Hematopoietic multipotent progenitor cell treated with erythropoietin and hydrocortisone succinate and interleukin-3 and kit ligand, for 4 days (in vitro differentiated cells): ENCODE results near the gene SWAP70.

Experiments used
- DNase-seq: peaks from one replicate; pipeline ENCODE4 v3.0.0-alpha.2; 2015

SWAP70 gene

GRCh38 chr11:9651899-9652748, 11.8 kb upstream of the SWAP70 start:
- DNase-seq = peak; percentile 94

GRCh38 chr11:9653871-9654270, 10.0 kb upstream of the SWAP70 start:
- DNase-seq = no peak

DNA sequence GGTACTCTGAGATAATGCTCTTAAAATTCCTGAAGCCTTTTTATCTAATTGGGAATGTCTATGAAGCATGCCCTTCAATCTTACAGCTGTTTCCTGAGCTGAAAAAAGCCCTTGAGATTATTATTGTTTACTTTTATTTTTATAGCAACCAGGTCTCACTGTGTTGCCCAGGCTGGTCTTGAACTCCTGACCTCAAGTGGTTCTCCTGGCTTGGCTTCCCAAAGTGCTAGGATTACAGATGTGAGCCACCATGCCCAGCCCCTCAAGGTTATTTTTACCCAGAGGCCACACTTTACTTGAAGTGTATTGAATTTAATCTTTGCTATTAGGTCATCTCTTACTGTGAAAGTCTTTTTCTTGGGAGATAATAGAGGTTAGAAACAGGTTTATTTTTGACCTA, 7.0 kb upstream of the SWAP70 start:
- DNase-seq = no peak

DNA sequence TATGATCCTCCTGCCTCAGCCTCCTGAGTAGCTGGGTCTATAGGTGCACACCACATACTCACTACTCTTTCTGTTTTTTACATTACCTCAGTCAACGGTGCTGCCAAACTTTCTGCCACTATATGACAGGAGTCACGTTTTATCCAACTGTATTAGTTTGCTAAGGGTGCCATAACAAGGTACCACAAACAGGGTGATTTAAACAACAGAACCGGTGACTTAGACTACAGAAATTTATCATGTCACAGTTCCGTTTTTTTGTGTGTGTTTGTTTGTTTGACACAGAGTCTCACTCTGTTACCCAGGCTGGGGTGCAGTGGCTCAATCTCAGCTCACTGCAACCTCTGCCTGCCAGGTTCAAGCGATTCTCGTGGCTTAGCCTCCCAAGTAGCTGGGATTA, 6.3 kb upstream of the SWAP70 start:
- DNase-seq = no peak

DNA sequence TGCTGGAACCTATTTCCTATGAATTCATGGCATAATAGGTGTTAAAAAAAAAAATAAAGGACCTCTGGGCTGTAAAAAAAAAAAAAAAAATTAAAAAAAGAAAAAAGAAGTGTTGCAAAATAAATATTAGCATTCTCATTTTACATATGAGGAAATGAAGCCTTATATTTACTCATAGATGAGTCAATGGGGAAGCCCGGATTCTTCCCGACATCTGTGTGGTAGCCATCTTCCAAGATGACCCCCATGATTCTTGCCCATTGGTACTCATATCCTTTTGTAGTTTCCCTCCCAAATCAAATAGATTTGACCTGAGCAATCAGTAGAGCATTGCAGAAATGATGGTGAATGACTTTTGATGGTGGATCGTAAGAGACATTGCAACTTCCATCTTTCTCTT, 3.0 kb upstream of the SWAP70 start:
- no peak for DNase-seq

- DNase-seq = peak; percentile 89
Measured at GRCh38 chr11:9662273-9662672, 1.6 kb upstream of the SWAP70 start.

DNA sequence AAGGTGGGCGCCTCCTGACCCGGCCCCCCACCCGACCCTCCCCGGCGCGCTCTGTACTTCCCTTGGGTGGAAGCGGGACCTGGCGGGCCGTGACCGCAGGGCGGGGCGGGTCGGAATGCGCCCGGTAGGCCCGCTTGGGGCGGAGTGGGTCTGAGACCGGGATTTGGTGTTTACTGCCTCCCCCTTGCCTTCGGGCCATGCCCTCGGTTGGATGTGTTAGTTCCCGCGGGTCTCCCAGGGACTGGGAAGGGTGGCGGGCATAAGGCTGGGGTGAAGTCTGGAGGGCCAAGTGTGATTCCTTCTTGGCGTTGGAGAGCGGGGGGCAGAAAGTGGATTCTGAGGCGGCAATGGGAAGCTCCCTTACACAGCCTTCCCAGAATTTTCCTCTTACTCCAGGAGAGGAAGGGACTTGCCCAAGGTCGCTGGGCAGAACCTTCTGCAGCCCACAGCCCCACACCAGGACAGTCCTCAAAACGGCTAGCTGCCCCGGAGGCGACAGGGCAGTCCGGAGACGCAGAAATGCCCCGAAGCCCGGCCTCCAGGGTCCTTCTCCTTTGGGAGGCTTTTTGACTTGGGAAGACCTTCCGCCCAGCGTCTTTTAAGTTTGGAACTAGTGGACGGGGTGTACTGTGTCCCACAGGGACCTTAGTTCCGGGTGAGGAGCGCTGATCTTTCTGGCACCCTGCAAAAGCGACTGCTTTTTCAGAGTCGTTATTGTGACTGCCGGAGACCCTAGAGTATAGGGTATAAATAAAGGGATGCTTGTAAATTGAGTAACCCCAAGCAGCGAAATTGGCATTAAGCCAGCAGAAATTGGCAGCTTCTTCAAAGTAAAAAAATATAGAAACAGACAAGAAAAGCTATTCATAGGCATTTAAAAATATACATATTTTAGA, 647 bp downstream of the SWAP70 start:
- peak; percentile 73 for DNase-seq

DNA sequence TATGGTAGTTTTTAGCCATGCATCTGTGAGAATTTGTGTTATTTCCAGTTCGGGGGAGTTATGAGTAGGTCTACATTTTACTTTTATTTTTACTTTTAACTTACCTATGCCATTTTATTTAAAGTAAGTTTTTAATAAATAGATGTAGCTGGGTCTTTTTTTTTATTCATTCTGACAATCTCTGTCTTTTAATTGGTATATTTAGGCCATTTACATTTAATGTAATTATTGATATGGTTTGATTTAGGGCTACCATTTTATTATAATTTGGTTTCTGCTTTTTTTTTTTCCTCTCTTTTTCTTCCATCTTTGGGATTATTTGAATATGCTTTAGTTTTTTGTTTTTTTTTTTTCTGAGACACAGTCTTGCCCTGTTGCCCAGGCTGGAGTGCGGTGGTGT, 1.9 kb downstream of the SWAP70 start:
- DNase-seq = no peak

GRCh38 chr11:9669954-9670353, 6.1 kb downstream of the SWAP70 start:
- DNase-seq = no peak

DNA sequence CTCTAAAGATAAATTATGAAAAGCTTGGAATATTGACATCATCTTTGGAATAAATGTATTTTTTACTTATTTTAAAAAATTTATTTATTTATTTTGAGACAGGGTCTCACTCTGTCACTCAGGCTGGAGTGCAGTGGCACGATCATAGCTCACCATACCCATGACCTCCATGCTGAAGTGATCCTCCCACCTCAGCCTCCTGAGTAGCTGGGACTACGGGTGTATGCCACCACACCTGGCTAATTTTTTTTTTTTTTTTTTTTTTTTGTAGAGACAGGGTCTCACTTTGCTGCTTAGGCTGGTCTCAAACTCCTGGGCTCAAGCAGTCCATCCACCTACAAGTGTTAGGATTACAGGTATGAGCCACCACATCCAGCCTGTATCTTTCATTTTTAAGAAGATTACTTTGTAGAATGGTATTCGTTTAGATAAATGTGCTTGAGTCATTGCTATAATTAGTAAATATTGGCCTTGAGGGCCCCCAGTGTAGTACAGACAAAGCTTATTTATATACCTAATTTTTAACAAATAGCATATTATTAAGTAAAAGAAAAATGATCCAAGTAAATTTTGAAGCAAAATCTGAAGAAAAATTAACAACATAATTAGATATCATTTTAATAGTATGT, 8.5 kb downstream of the SWAP70 start:
- no peak for DNase-seq

DNA sequence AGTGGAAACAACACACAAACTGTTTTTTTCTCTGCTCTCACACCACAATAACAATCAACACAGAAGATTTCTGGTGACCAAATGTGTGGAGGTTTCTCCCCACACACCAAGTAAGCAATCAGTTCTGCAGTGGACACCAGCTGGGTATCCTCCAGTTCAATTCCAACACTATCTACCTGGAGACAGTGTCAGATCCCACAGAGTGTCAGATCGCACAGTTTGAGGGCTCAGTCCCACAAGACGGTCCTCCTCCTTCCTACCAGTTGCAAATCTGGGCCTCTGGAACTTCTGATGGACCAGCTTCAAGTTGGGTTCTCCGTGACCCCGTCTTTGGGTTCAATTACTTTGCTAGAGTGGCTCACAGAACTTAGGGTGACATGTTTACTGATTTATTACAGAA, 9.0 kb downstream of the SWAP70 start:
- no peak for DNase-seq

- no peak for DNase-seq
Measured at GRCh38 chr11:9675691-9676090, 11.8 kb downstream of the SWAP70 start.

DNA sequence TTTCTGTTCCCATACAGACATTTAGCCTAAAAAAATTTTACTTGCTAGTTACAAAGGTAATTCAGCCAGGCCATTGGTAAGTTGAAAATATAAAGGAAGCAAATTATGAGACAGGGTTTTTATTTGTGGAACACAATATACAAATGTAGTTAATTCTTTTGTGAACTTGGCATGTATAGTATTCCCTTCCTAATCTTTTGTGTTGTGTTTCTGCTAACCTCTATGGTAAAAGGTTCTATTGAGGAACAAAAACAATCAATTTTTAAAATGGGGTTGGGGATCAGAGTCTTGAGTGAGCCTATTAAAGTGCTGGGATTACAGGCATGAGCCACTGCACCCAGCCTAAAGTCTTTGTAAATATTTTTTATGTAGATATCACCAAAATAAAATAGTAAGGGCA, 14.1 kb downstream of the SWAP70 start:
- no peak for DNase-seq

DNA sequence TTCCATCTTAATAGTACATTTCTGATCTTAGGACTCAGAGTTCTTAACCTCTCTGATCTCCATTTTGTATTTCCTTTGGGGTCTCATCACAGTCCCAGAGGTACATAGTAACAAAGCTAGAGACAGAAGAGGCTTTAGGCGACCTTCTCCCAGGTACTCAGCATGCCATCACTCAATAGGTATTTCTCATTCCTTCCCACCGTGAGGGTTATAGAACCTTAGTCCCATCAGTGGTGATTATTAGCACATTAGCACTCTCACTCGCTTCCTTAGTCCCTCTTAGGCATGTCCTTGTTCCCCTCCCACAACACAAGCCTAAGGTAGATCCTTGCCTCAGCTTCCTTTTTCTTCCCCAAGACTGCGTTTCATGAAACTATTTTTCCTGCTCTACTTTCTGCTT, 14.7 kb downstream of the SWAP70 start:
- no peak for DNase-seq

- DNase-seq = no peak
Measured at GRCh38 chr11:9680028-9680427, 16.2 kb downstream of the SWAP70 start.

- no peak for DNase-seq
Measured at GRCh38 chr11:9681583-9682372, 17.9 kb downstream of the SWAP70 start.

GRCh38 chr11:9687711-9688477, 24.0 kb downstream of the SWAP70 start:
- DNase-seq = peak; percentile 87

- DNase-seq = peak; percentile 87
Measured at GRCh38 chr11:9688716-9689511, 25.0 kb downstream of the SWAP70 start.

DNA sequence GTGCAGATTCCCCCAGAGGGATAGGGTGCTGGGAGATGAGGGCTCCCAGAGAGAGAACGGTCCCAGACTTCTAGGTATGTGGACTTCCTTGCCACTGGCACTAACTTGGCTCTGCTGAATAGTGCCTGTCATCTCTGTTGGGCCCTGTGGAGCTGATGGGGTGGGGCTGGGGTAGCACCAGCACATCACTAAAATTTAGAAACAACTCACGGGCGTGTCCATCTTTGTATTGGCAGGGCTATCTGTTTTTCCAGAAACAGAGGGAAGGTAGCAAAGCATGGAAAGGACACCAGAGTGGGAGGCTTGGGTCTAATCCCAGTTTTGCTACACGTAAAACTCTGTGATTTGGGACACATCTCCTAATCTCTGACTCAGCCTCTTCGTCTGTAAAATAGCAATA, 25.8 kb downstream of the SWAP70 start:
- DNase-seq = no peak

GRCh38 chr11:9691865-9692264, 28.0 kb downstream of the SWAP70 start:
- DNase-seq = no peak

DNA sequence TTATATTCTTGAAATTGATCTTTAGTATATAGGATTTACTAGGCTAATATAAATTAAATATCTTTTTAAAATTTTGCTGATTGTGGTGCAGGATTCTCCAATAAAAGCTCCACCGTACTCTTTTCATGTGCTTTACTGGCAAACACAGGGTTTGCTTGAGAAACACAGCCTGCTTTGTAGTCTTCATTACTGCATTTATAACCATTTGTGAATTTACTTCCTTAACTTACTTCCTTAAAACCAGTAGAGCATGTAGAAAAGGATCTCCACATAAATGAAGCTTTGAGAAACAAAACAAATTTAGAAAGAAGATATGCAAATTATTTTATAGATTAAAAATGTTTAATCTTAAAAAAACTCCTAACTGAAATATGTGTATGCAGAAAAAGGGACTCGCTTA, 28.8 kb downstream of the SWAP70 start:
- peak; percentile 67 for DNase-seq
